Measurements from ENCODE around the gene SHB. TPM values are rescaled to one million over a fixed set of nuclear protein-coding genes. Genes with fewer than 3 reads are reported as not detected.

Gene SHB
- total RNA-seq, 2 experiments from 2014 or later, result 2.8 to 3.2 TPM

DNA sequence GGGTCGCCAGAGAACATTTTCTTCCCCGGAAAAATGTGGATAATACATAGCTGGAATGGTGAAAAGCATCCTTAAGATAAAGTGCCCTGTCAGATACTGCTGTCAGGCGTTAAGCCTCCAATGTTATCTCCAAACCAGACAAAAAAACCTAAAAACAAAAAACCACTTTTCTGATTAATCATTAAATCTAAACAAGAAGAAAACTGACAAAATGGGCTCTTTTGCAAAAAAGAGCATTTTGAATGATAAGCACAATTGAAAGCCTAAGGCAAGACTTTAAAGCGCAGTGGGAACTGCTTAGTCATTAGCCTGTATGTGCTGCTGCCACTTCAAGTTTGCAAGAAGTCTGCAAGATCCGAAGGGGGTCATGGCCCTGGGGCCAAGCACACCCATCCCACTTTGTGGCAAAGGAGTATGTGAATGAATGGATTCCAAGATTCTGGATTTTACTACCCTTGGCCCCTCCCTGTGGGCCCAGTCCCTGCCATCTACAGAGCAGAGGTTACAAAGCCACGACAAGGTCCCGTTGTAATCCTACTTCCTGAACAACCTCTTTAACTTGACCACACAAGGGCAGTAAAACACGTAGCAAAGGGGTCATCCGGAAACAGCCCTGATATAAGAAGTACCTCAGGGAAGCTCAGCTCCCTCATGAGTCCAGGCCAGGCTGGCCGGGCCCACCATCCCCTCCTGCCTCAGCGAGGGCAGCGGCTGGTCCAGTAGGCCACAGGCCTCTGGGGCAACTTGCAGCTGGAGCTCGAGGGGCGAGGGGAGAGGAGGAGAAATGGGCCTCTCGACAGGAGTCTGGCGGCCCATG lies 29.7 kb downstream of the SHB start:
- ChIA-PET CTCF (interaction anchor here (0.9 kb wide), 1 partner anchor 11 kb away, joined by 3 read pairs; no protein-coding TSS in a partner anchor), POLR2A (interaction anchor here (0.8 kb wide), 1 partner anchor 9 kb away, joined by 3 read pairs; no protein-coding TSS in a partner anchor)
- Mint-ChIP-seq H3K9me3 (no peaks in the 10 kb centered on the region), H3K27me3 (no peaks in the 10 kb centered on the region), H3K4me3 (no peak overlapping the region), H3K4me1 (ENCODE audit: low read depth) (no peaks in the 10 kb centered on the region), H3K27ac (no peak overlapping the region), H3K36me3 (ENCODE audit: low read depth) (no peaks in the 10 kb centered on the region)
- intact Hi-C loops (cut with micrococcal nuclease), result no loop called here
- ATAC-seq (no peak), DNase-seq (no peak)
- TF ChIP-seq, protein P1, sequence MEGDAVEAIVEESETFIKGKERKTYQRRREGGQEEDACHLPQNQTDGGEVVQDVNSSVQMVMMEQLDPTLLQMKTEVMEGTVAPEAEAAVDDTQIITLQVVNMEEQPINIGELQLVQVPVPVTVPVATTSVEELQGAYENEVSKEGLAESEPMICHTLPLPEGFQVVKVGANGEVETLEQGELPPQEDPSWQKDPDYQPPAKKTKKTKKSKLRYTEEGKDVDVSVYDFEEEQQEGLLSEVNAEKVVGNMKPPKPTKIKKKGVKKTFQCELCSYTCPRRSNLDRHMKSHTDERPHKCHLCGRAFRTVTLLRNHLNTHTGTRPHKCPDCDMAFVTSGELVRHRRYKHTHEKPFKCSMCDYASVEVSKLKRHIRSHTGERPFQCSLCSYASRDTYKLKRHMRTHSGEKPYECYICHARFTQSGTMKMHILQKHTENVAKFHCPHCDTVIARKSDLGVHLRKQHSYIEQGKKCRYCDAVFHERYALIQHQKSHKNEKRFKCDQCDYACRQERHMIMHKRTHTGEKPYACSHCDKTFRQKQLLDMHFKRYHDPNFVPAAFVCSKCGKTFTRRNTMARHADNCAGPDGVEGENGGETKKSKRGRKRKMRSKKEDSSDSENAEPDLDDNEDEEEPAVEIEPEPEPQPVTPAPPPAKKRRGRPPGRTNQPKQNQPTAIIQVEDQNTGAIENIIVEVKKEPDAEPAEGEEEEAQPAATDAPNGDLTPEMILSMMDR (IDR thresholded peaks at IDR 0.05), result no peak

DNA sequence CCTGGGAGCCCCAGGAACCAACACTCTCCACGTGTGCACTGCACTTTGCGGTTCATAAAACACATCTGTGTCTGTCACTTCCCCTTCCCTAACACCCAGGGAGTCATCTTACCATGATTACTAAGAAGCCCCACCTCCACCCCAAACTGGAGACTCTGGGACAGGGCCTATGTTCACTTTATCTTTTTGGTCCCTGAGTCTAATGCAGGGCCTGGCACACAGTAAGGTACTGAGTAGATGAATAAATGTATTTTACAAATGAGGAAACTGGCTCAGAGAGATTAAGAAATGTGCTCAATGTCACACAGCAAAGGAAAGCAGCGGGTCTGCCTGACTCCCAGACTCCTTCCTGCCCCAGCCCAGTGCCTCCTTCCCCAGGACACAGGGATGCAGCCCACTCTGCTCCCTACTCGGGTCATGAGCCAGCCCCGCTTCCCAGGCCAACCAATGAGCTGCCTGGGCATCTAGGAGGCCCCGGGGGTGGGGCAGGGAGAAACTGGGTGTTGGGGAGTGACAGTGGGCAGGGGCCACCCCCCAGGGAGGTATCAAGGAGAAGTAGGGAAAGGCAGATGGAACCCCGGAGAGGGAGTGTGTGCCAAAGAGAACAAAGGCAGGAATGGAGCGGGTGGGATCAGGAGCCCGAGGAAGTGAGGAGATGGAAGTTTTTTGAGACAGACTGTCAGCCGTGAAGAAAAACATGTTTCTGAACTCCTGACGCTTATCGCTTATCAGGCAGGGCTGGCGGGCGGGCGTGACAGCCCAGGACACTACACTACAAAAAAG lies 30.5 kb downstream of the SHB start:
- ChIA-PET CTCF (no interaction called here), POLR2A (interaction anchor here (0.6 kb wide), 1 partner anchor 19 kb away, joined by 4 read pairs; no protein-coding TSS in a partner anchor)
- H3K4me3 Mint-ChIP-seq, result no peak overlapping the region
- H3K4me1 Mint-ChIP-seq (ENCODE audit: low read depth), result no peaks in the 10 kb centered on the region
- intact Hi-C loops (cut with micrococcal nuclease), result no loop called here
- DNase-seq, result no peak
- H3K36me3 Mint-ChIP-seq (ENCODE audit: low read depth), result no peaks in the 10 kb centered on the region
- no peaks in the 10 kb centered on the region for H3K9me3 Mint-ChIP-seq
- no peak for ATAC-seq
- no peak overlapping the region for H3K27ac Mint-ChIP-seq
- no peaks in the 10 kb centered on the region for H3K27me3 Mint-ChIP-seq
- TF ChIP-seq, protein P1 (IDR thresholded peaks at IDR 0.05), result no peak

DNA sequence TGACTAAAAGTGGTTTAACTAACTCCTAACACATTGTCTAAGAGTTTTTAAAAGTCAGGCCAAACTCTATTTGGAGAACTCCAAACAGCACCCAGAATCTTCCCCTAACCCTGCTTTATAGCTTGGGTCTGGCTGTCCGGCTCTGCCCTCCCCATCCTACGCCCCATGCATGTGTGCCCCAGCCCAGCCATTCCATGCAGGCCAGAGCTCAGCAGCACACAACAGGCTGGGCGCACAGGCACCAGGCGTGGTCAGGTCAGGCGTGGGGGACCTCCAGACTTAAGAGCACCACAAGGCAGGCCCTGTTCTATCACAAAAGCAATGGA lies 31.1 kb downstream of the SHB start:
- Mint-ChIP-seq H3K36me3 (ENCODE audit: low read depth) (no peaks in the 10 kb centered on the region), H3K4me3 (no peak overlapping the region), H3K27me3 (no peaks in the 10 kb centered on the region), H3K4me1 (ENCODE audit: low read depth) (no peaks in the 10 kb centered on the region), H3K9me3 (no peaks in the 10 kb centered on the region), H3K27ac (no peak overlapping the region)
- ChIA-PET POLR2A (interaction anchor here (0.6 kb wide), 1 partner anchor 19 kb away, joined by 4 read pairs; no protein-coding TSS in a partner anchor), CTCF (no interaction called here)
- ATAC-seq, result no peak
- intact Hi-C loops (cut with micrococcal nuclease), result no loop called here
- TF ChIP-seq, protein P1 (IDR thresholded peaks at IDR 0.05), result no peak
- DNase-seq, result no peak

DNA sequence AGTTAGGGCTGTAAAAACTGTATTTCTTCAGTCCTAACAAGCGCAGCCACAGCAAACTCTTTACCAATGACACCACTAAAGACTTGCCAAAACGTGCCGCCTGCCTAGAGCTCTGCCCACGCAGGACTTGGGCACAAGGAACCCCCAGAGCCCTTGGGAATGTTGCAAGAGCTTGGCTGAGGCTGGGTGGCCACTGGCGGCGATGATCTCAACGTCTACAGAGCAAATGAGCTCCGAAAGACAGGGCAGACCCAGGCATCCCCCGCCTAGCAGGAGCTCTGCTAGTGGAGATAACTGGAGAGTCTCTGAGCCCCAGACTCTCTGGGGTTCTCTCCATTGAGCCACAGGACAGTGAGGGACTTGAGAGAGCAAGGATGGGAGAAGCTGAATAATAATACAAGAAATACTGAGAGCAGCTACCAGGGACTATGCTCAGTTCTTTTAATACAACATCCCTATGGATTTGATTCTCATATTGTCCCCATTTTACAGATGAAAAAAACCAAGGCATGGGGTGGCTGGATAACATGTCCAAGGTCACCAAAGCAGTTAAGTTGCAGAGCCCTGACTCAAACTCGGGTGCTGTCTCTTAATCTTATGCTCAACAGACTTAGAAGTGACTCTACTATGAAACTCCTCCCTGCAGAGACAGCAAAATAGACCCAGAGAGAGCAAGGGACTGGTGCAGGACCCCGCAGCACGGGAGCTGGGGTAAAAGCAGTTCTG lies 32.5 kb downstream of the SHB start:
- Mint-ChIP-seq H3K27ac (no peak overlapping the region), H3K36me3 (ENCODE audit: low read depth) (no peaks in the 10 kb centered on the region), H3K4me1 (ENCODE audit: low read depth) (no peaks in the 10 kb centered on the region), H3K4me3 (no peak overlapping the region), H3K27me3 (no peaks in the 10 kb centered on the region), H3K9me3 (no peaks in the 10 kb centered on the region)
- TF ChIP-seq, protein P1 (IDR thresholded peaks at IDR 0.05), result no peak
- no peak for ATAC-seq
- POLR2A ChIA-PET, result no interaction called here
- CTCF ChIA-PET, result interaction anchor here (1.2 kb wide), 1 partner anchor 125 kb away, joined by 3 read pairs; no protein-coding TSS in a partner anchor
- no peak for DNase-seq
- intact Hi-C loops (cut with micrococcal nuclease), result no loop called here
